PC-3 (cell line): ENCODE data around the gene TSHZ2. TPM values are rescaled to one million over a fixed set of nuclear protein-coding genes. Genes with fewer than 3 reads are reported as not detected.

ENCODE experiments used
- ATAC-seq: fragments of 200-7000 bp; cut with Tn5 transposase; 2 replicates; pipeline ENCODE4 v1.9.1; 2020; ENCODE audit warnings: mild to moderate bottlenecking, moderate library complexity
- BruUV-seq: library from RNA; stranded (reverse); fragments of 400-500 nt; replicated peaks from 2 replicates; lab custom pipeline; 2021; lab: Mats Ljungman, UMichigan
- CTCF ChIA-PET: fragments of 300-600 bp; sonication (Branson Sonifier 250); formaldehyde crosslinking; loops from one replicate; lab custom pipeline; 2022; ENCODE audit warnings: antibody characterized with exemption; lab: Charles Lee
- POLR2A ChIA-PET: fragments of 300-600 bp; sonication (Branson Sonifier 250); formaldehyde crosslinking; loops from one replicate; lab custom pipeline; 2022; ENCODE audit warnings: antibody characterized with exemption; ENCODE audit not compliant: unreplicated experiment; lab: Charles Lee
- DNase-seq: peaks from one replicate; pipeline ENCODE4 v3.0.0-alpha.2; 2015
- H2AFZ ChIP-seq: fragments of 300-600 bp; sonication (generic); 2 replicates; pipeline ENCODE4 v1.6.0; 2016; ENCODE audit warnings: antibody characterized with exemption, low read length
- H3F3A ChIP-seq: fragments of 300-600 bp; sonication (generic); one replicate; pipeline ENCODE4 v1.6.0; 2017; ENCODE audit warnings: antibody characterized with exemption, low read length, control low read depth, mild to moderate bottlenecking; ENCODE audit not compliant: unreplicated experiment
- H3K27ac ChIP-seq: fragments of 300-600 bp; sonication (generic); 2 replicates; pipeline ENCODE4 v1.5.1; 2016; ENCODE audit warnings: mild to moderate bottlenecking, low read length
- H3K27me3 ChIP-seq: fragments of 300-600 bp; sonication (generic); 2 replicates; pipeline ENCODE4 v1.6.1; 2016; ENCODE audit warnings: low read length, mixed read lengths
- H3K36me3 ChIP-seq: fragments of 300-600 bp; sonication (generic); 2 replicates; pipeline ENCODE4 v1.6.1; 2016; ENCODE audit warnings: low read depth, mixed run types, low read length, mixed read lengths
- H3K4me1 ChIP-seq: fragments of 300-600 bp; sonication (generic); 2 replicates; pipeline ENCODE4 v1.5.1; 2016; ENCODE audit warnings: low read length; ENCODE audit not compliant: insufficient read depth
- H3K4me2 ChIP-seq: fragments of 300-600 bp; sonication (generic); 2 replicates; pipeline ENCODE4 v1.6.0; 2016; ENCODE audit warnings: low read length
- H3K4me3 ChIP-seq: fragments of 300-600 bp; sonication (generic); 2 replicates; pipeline ENCODE4 v1.5.1; 2016; ENCODE audit warnings: mild to moderate bottlenecking, low read length, mixed read lengths
- H3K79me2 ChIP-seq: fragments of 300-600 bp; sonication (generic); 2 replicates; pipeline ENCODE4 v1.6.1; 2017; ENCODE audit warnings: low read length, mixed read lengths
- H3K9ac ChIP-seq: fragments of 300-600 bp; sonication (generic); 2 replicates; pipeline ENCODE4 v1.6.0; 2016; ENCODE audit warnings: mild to moderate bottlenecking, low read length
- H3K9me2 ChIP-seq: fragments of 300-600 bp; sonication (generic); replicated peaks from 2 replicates; pipeline ENCODE4 v1.6.1; 2016; ENCODE audit warnings: mixed run types, low read length, mixed read lengths
- H3K9me3 ChIP-seq: fragments of 300-600 bp; sonication (generic); 2 replicates; pipeline ENCODE4 v1.6.1; 2016; ENCODE audit warnings: low read length, mixed read lengths
- H4K20me1 ChIP-seq: fragments of 300-600 bp; sonication (generic); 2 replicates; pipeline ENCODE4 v1.6.1; 2016; ENCODE audit warnings: low read length, mixed read lengths
- CTCF ChIP-seq: fragments of 300-600 bp; sonication (generic); conservative IDR thresholded peaks from 2 replicates; pipeline ENCODE4 v1.5.1; 2017; ENCODE audit warnings: antibody characterized with exemption, low read depth, mild to moderate bottlenecking, low read length
- EZH2 ChIP-seq: fragments of 300-600 bp; sonication (generic); IDR thresholded peaks from one replicate; pipeline ENCODE4 v1.6.1; 2017; ENCODE audit warnings: antibody characterized with exemption, mild to moderate bottlenecking, low read length; ENCODE audit not compliant: unreplicated experiment
- EZH2phosphoT487 ChIP-seq: fragments of 300-600 bp; sonication (generic); IDR thresholded peaks from 2 replicates; pipeline ENCODE4 v1.6.1; 2018; ENCODE audit warnings: mild to moderate bottlenecking, antibody characterized with exemption, low read length, borderline replicate concordance
- intact Hi-C: fragments of 100-400 bp; cut with micrococcal nuclease; formaldehyde crosslinking; loops from 2 replicates; pipeline ENCODE4 v1.9.0; 2023
- total RNA-seq: library from RNA; depleted of rRNA; stranded (reverse); fragments of >200 nt; gene quantifications from 2 replicates; pipeline ENCODE4 v1.2.3, GENCODE V29; 2014

The TSHZ2 gene
- total RNA-seq, 1 experiment from 2014 or later = not detected

GRCh38 chr20:53175135-53175780 lies 203.1 kb downstream of the TSHZ2 start:
- DNase-seq = no peak
- H3K9me2 ChIP-seq = no peaks in the 10 kb centered on the region
- no peaks in the 10 kb centered on the region for H3K9me3 ChIP-seq
- CTCF ChIA-PET = interaction anchor here (0.6 kb wide), 1 partner anchor 36 kb away, joined by 7 read pairs; no protein-coding TSS in a partner anchor
- peaks cover 81% of the 10 kb centered on the region for H3K27me3 ChIP-seq
- no peaks in the 10 kb centered on the region for H3K36me3 ChIP-seq
- no peaks in the 10 kb centered on the region for H3F3A ChIP-seq
- no peak overlapping the region for H3K4me2 ChIP-seq
- TF ChIP-seq EZH2phosphoT487 (no peak), EZH2 (no peak), CTCF (no peak)
- BruUV-seq = no TSS peak
- no peaks in the 10 kb centered on the region for H3K79me2 ChIP-seq
- no peaks in the 10 kb centered on the region for H3K4me1 ChIP-seq
- POLR2A ChIA-PET = no interaction called here
- no peak for ATAC-seq
- no peak overlapping the region for H3K9ac ChIP-seq
- no peaks in the 10 kb centered on the region for H4K20me1 ChIP-seq
- no peak overlapping the region for H2AFZ ChIP-seq
- no peak overlapping the region for H3K27ac ChIP-seq
- intact Hi-C loops = no loop called here
- H3K4me3 ChIP-seq = no peak overlapping the region

DNA sequence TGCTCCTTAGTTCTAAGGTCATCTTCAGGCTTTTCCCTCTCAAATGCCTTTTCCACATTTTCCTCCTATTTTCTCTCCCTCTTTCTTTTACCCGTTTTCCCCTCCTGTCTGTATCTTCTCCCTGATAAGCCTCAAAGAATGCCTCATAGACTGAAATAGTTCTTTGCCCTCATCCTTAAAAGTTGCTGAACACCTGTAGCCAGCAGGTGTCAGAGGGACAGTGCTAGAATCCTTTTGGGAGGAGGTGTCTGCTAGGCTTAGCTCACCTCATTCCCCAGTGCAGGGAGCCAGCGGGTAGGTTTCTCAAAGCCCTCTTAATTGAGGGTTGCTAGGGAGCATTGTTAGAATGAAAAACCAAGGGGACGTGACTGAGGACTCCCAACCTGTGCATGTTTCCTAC lies 204.0 kb downstream of the TSHZ2 start:
- no peaks in the 10 kb centered on the region for H3K4me1 ChIP-seq
- H3K79me2 ChIP-seq = no peaks in the 10 kb centered on the region
- TF ChIP-seq EZH2phosphoT487 = no peak
- TF ChIP-seq CTCF = no peak
- TF ChIP-seq EZH2 = no peak
- no peaks in the 10 kb centered on the region for H3K9me3 ChIP-seq
- ChIA-PET CTCF (no interaction called here), POLR2A (no interaction called here)
- H2AFZ ChIP-seq = no peak overlapping the region
- no peaks in the 10 kb centered on the region for H3K9me2 ChIP-seq
- no peaks in the 10 kb centered on the region for H3K36me3 ChIP-seq
- no peak overlapping the region for H3K9ac ChIP-seq
- peaks cover 80% of the 10 kb centered on the region for H3K27me3 ChIP-seq
- intact Hi-C loops = no loop called here
- no peak overlapping the region for H3K4me2 ChIP-seq
- ATAC-seq (no peak), DNase-seq (no peak)
- H3F3A ChIP-seq = no peaks in the 10 kb centered on the region
- H4K20me1 ChIP-seq = no peaks in the 10 kb centered on the region
- H3K27ac ChIP-seq = no peak overlapping the region
- no peak overlapping the region for H3K4me3 ChIP-seq
- BruUV-seq = no TSS peak

DNA sequence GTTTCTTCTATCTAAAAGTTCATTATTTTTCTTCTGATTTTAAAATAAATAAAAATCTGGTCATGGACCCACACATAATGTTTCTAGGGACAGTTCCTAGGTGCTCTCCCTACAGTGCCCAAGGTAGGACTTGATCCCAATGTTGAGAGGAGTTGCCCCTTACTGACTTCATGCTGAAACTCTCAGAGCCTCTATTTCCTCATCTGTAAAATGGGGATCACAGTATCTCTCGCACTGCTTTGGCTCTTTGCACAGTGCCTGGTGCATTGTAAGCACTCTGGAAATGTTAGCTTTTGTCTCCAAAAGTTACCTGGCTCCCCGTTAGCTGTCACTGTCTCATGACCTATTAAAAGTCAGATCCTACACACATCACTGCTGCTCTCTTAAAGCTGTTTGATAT lies 205.5 kb downstream of the TSHZ2 start:
- no TSS peak for BruUV-seq
- CTCF ChIA-PET = no interaction called here
- H2AFZ ChIP-seq = no peak overlapping the region
- no peaks in the 10 kb centered on the region for H3K9me3 ChIP-seq
- H3K4me1 ChIP-seq = no peaks in the 10 kb centered on the region
- H3K9me2 ChIP-seq = no peaks in the 10 kb centered on the region
- H3F3A ChIP-seq = no peaks in the 10 kb centered on the region
- H3K27me3 ChIP-seq = peaks cover 83% of the 10 kb centered on the region
- no peak overlapping the region for H3K4me3 ChIP-seq
- no peaks in the 10 kb centered on the region for H3K36me3 ChIP-seq
- ATAC-seq = no peak
- no peaks in the 10 kb centered on the region for H3K79me2 ChIP-seq
- H3K27ac ChIP-seq = no peak overlapping the region
- DNase-seq = no peak
- no peak for TF ChIP-seq CTCF
- no peak for TF ChIP-seq EZH2phosphoT487
- TF ChIP-seq EZH2 = no peak
- intact Hi-C loops = no loop called here
- no peak overlapping the region for H3K9ac ChIP-seq
- no peaks in the 10 kb centered on the region for H4K20me1 ChIP-seq
- H3K4me2 ChIP-seq = no peak overlapping the region
- POLR2A ChIA-PET = no interaction called here
